Nephron progenitor cell (in vitro differentiated cells): ENCODE results near the gene ABCC5.
"Not testable (repeated sequence)": the region's sequence is repeated elsewhere in the genome, so short reads cannot be mapped to it uniquely, and the experiment has no call there.

Experiments used
- DNase-seq: peaks from one replicate; pipeline ENCODE4 v3.0.0; 2021
- H3K27ac Mint-ChIP-seq: 2 replicates; pipeline ENCODE4 v1.8.0; 2021; ENCODE audit warnings: mild to moderate bottlenecking, moderate library complexity, mixed read lengths
- H3K27me3 Mint-ChIP-seq: 2 replicates; pipeline ENCODE4 v1.8.0; 2021; ENCODE audit warnings: mild to moderate bottlenecking, low read depth, mixed read lengths; ENCODE audit not compliant: poor library complexity
- H3K36me3 Mint-ChIP-seq: 2 replicates; pipeline ENCODE4 v1.8.0; 2021; ENCODE audit warnings: low read depth, mixed read lengths
- H3K4me1 Mint-ChIP-seq: 2 replicates; pipeline ENCODE4 v1.8.0; 2021; ENCODE audit warnings: mixed read lengths
- H3K4me3 Mint-ChIP-seq: 2 replicates; pipeline ENCODE4 v1.8.0; 2021; ENCODE audit warnings: mild to moderate bottlenecking, moderate library complexity, mixed read lengths
- H3K9me3 Mint-ChIP-seq: 2 replicates; pipeline ENCODE4 v1.8.0; 2021; ENCODE audit warnings: mild to moderate bottlenecking, moderate library complexity, mixed read lengths
- TF ChIP-seq, protein P1 (sequence below): fragments of 200-600 bp; sonication (generic); IDR thresholded peaks from 2 replicates; pipeline ENCODE4 v1.5.0; 2021; ENCODE audit warnings: antibody characterized with exemption

ABCC5 gene

DNA sequence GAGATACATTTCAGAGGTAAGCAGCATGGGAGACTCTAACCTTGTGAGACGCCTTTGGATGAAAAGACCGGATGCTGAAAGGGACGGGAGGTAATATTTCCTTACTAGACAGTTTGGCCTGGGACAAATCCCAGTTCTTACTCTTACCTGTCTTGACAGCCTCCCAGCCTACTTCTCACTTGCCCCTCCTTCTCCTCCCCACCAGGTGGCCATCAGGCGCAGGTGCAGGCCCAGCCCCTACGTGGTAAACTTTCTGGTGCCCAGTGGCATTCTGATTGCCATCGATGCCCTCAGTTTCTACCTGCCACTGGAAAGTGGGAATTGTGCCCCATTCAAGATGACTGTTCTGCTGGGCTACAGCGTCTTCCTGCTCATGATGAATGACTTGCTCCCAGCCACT, 20.1 kb upstream of the ABCC5 start:
- Mint-ChIP-seq H3K27ac (peak overlapping the region; percentile 83), H3K9me3 (no peaks in the 10 kb centered on the region), H3K36me3 (no peaks in the 10 kb centered on the region), H3K27me3 (peaks cover 40% of the 10 kb centered on the region), H3K4me1 (no peaks in the 10 kb centered on the region), H3K4me3 (no peak overlapping the region)
- TF ChIP-seq, protein P1, sequence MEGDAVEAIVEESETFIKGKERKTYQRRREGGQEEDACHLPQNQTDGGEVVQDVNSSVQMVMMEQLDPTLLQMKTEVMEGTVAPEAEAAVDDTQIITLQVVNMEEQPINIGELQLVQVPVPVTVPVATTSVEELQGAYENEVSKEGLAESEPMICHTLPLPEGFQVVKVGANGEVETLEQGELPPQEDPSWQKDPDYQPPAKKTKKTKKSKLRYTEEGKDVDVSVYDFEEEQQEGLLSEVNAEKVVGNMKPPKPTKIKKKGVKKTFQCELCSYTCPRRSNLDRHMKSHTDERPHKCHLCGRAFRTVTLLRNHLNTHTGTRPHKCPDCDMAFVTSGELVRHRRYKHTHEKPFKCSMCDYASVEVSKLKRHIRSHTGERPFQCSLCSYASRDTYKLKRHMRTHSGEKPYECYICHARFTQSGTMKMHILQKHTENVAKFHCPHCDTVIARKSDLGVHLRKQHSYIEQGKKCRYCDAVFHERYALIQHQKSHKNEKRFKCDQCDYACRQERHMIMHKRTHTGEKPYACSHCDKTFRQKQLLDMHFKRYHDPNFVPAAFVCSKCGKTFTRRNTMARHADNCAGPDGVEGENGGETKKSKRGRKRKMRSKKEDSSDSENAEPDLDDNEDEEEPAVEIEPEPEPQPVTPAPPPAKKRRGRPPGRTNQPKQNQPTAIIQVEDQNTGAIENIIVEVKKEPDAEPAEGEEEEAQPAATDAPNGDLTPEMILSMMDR, result no peak
- DNase-seq, result no peak

DNA sequence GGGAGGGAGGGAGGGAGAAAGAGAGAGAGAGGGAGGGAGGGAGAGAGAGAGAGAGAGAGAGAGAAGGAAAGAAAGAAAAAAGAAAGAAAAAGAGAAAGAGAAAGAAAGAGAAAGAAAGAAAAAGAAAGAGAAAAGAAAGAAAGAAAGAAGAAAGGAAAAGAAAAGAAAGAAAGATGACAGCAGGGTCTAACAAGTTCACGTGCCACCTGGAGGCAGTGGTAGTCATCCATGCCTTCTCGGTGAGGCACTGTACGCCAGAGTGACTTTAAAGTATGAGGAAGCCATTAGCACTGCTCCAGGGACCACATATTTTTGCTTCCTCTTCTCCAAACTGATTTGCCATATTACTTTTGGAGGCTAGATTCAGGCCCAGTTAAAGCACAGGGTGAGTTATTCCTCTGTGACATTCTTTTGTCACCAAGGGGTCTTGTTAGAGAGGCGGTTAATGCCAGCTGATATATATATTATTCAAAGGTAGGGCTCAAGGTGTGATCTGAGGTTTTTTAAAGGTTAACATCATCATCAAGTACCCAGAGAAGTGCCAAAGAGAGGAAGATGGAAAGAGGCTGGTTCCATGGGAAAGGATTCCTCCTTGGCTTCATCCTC, 13.6 kb upstream of the ABCC5 start, which contains the start of gene HTR3D:
Gene HTR3D, plus strand, starts transcription at position 556 of the 606 bp plus-strand sequence. Its CDS starts 0 bp downstream, at position 556.
- Mint-ChIP-seq H3K27me3 (peaks cover 27% of the 10 kb centered on the region), H3K4me1 (no peaks in the 10 kb centered on the region), H3K9me3 (no peaks in the 10 kb centered on the region), H3K4me3 (no peak within 1 kb of the TSS), H3K36me3 (no peaks in the 10 kb centered on the region), H3K27ac (peak within 1 kb of the TSS; percentile 31)
- TF ChIP-seq, protein P1, result no peak
- no peak for DNase-seq

DNA sequence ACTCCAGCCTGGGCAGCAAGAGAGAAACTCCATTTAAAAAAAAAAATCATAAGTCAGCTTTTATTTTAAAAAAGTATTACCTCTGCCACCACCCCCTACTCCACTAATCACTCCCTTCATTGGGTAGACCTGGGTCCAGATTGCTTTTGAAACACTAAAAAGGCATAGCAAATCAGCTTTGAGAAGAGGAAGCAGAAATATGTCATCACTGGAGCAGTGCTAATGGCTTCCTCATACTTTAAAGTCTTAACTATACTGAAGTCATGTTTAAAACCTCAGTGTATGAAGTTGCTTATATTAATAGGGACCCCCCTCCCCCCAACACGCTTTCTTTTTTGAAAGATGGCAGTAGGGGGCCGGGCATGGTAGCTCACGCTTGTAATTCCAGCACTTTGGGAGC, 12.9 kb upstream of the ABCC5 start:
- H3K4me1 Mint-ChIP-seq, result no peaks in the 10 kb centered on the region
- no peaks in the 10 kb centered on the region for H3K36me3 Mint-ChIP-seq
- H3K9me3 Mint-ChIP-seq, result no peaks in the 10 kb centered on the region
- no peak overlapping the region for H3K27ac Mint-ChIP-seq
- peaks cover 25% of the 10 kb centered on the region for H3K27me3 Mint-ChIP-seq
- TF ChIP-seq, protein P1, result no peak
- no peak for DNase-seq
- no peak overlapping the region for H3K4me3 Mint-ChIP-seq

DNA sequence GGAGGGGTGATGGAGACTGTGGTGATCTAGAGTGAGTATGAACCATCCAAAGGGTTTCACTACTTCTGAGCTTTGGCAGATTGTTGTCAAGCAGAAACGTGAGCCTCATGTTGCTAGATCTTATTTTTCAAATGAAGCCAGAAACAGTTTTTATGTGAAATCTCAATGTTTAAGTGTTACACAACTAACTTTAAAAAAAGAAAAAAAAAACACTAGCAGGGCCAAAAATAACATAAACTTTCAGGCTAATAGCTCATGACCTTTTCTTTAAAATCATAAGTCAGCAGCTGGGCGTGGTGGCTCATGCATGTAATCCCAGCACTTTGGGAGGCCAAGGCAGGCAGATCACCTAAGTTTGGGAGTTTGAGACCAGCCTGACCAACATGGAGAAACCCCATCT, 11.8 kb upstream of the ABCC5 start:
- Mint-ChIP-seq H3K4me1 (no peaks in the 10 kb centered on the region), H3K4me3 (no peak overlapping the region), H3K27ac (no peak overlapping the region), H3K27me3 (peaks cover 21% of the 10 kb centered on the region), H3K9me3 (no peaks in the 10 kb centered on the region), H3K36me3 (no peaks in the 10 kb centered on the region)
- TF ChIP-seq, protein P1, result no peak
- DNase-seq, result no peak

DNA sequence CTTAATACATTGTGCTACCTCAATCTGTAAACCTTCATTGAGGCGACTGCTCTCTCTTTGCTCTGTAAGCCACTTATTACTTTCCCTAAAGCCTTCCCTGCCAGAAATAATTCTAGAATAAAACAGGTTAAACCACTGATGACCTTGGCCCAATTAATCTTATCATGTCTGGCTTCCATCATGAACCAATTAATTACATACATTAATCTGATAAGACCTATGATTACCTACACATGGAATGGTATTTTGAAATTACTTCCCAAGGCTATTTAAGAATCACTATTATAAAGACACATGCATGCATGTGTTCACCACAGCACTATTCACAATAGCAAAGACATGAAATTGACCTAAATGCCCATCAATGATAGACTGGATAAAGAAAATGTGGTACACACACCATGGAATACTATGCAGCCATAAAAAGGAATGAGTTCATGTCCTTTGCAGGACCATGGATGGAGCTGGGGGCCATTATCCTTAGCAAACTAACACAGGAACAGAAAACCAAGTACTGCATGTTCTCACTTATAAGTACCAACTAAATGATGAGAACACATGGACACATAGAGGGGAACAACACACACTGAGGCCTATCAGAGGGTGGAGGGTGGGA, 10.7 kb upstream of the ABCC5 start:
- H3K36me3 Mint-ChIP-seq, H3K27ac Mint-ChIP-seq, H3K4me3 Mint-ChIP-seq, DNase-seq, H3K9me3 Mint-ChIP-seq, H3K4me1 Mint-ChIP-seq: not testable (repeated sequence)
- H3K27me3 Mint-ChIP-seq, result peaks cover 25% of the 10 kb centered on the region

DNA sequence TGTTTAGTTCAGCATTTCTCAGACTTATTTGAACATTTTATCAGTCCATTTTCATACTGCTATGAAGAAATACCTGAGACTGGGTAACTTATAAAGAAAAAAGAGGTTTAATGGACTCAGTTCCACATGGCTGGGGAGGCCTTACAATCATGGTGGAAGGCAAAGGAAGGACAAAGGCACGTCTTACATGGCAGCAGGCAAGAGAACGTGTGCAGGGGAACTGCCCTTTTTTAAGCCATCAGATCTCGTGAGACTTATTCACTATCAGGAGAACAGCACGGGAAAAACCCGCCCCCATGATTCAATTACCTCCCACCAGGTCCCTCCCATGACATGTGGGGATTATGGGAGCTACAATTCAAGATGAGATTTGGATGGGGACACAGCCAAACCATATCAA, 7.6 kb upstream of the ABCC5 start:
- not testable (repeated sequence) for DNase-seq, H3K4me3 Mint-ChIP-seq, H3K27ac Mint-ChIP-seq, H3K36me3 Mint-ChIP-seq, H3K9me3 Mint-ChIP-seq, H3K4me1 Mint-ChIP-seq
- peaks cover 16% of the 10 kb centered on the region for H3K27me3 Mint-ChIP-seq

DNA sequence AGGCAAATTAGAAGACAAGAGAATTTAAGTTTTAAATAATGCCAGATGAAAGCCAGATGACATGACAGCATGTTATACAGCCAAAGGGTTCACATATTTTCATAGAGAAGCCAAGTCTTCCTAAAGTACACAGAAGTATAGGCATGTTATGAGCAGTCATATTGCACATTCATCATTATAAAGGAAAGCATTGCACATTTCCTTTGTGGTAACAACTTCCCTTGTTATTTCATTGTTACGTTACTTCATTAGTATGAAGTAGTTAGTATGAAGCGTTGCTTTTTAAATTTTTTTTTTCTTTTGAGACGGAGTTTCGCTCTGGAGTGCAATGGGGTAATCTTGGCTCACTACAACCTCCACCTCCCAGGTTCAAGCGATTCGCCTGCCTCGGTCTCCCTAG, 4.6 kb upstream of the ABCC5 start:
- H3K4me3 Mint-ChIP-seq, result no peak overlapping the region
- TF ChIP-seq, protein P1, result no peak
- peaks cover 20% of the 10 kb centered on the region for H3K27me3 Mint-ChIP-seq
- H3K36me3 Mint-ChIP-seq, result no peaks in the 10 kb centered on the region
- peaks cover 10% of the 10 kb centered on the region for H3K4me1 Mint-ChIP-seq
- H3K27ac Mint-ChIP-seq, result no peak overlapping the region
- no peaks in the 10 kb centered on the region for H3K9me3 Mint-ChIP-seq
- no peak for DNase-seq
